ENCODE measurements around the gene FAM13C.

GRCh38 chr10:59363446-59363958, 1.2 kb upstream of the FAM13C start:
- no peak for TF ChIP-seq CTCF (IDR thresholded peaks at IDR 0.05 in 4 of 5, conservative IDR thresholded peaks at IDR 0.05 in 1 of 5)
- TF ChIP-seq POLR2A (IDR thresholded peaks at IDR 0.05) = no peak
